Measurements from ENCODE around the gene CD59. TPM values are rescaled to one million over a fixed set of nuclear protein-coding genes. Genes with fewer than 3 reads are reported as not detected.

Gene CD59
- total RNA-seq, 1 donor from 2014 or later, result 789 TPM

GRCh38 chr11:33772870-33773269 lies 36.6 kb upstream of the CD59 start:
- Histone ChIP-seq H3K9me3 (replicated peaks) (no peaks in the 10 kb centered on the region), H3K4me3 (peak overlapping the region; percentile 96), H3K27me3 (ENCODE audit: low read depth) (no peaks in the 10 kb centered on the region), H3K4me1 (peaks cover 56% of the 10 kb centered on the region), H3K27ac (replicated peaks) (no peak overlapping the region), H3K36me3 (peaks cover 16% of the 10 kb centered on the region)
- TF ChIP-seq, protein P1, sequence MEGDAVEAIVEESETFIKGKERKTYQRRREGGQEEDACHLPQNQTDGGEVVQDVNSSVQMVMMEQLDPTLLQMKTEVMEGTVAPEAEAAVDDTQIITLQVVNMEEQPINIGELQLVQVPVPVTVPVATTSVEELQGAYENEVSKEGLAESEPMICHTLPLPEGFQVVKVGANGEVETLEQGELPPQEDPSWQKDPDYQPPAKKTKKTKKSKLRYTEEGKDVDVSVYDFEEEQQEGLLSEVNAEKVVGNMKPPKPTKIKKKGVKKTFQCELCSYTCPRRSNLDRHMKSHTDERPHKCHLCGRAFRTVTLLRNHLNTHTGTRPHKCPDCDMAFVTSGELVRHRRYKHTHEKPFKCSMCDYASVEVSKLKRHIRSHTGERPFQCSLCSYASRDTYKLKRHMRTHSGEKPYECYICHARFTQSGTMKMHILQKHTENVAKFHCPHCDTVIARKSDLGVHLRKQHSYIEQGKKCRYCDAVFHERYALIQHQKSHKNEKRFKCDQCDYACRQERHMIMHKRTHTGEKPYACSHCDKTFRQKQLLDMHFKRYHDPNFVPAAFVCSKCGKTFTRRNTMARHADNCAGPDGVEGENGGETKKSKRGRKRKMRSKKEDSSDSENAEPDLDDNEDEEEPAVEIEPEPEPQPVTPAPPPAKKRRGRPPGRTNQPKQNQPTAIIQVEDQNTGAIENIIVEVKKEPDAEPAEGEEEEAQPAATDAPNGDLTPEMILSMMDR (IDR thresholded peaks at IDR 0.05; ENCODE audit: borderline replicate concordance), result no peak
- no peak for DNase-seq
- intact Hi-C loops (cut with micrococcal nuclease), result no loop called here

GRCh38 chr11:33772300-33772699 lies 36.1 kb upstream of the CD59 start:
- intact Hi-C loops (cut with micrococcal nuclease), result no loop called here
- TF ChIP-seq, protein P1 (IDR thresholded peaks at IDR 0.05; ENCODE audit: borderline replicate concordance), result no peak
- H3K27ac ChIP-seq (replicated peaks), result no peak overlapping the region
- H3K4me3 ChIP-seq, result peak overlapping the region; percentile 96
- no peaks in the 10 kb centered on the region for H3K27me3 ChIP-seq (ENCODE audit: low read depth)
- H3K4me1 ChIP-seq, result peaks cover 56% of the 10 kb centered on the region
- peaks cover 22% of the 10 kb centered on the region for H3K36me3 ChIP-seq
- no peak for DNase-seq
- no peaks in the 10 kb centered on the region for H3K9me3 ChIP-seq (replicated peaks)

DNA sequence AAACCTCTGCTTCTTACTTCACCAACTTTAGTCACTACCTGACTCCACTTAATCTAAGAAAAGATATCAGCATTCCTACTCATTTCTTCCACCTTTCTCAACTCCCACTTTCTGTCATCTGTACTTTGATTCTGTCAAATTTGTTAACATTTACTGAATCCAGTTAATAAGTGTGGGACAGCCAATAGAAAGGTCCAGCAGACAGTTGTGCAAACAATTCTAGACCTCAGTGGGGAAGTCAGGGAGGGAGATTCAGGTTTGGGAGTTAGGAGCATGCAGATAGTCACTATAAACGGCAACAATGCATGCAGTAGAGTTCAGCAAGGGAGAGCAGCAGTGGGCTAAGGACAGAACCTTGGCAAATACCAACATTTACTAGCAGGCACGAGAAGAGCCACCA lies 34.0 kb upstream of the CD59 start:
- no peak for DNase-seq
- Histone ChIP-seq H3K9me3 (replicated peaks) (no peaks in the 10 kb centered on the region), H3K4me1 (peaks cover 52% of the 10 kb centered on the region), H3K36me3 (peaks cover 36% of the 10 kb centered on the region), H3K4me3 (no peak overlapping the region), H3K27ac (replicated peaks) (no peak overlapping the region), H3K27me3 (ENCODE audit: low read depth) (no peaks in the 10 kb centered on the region)
- TF ChIP-seq, protein P1 (IDR thresholded peaks at IDR 0.05; ENCODE audit: borderline replicate concordance), result no peak
- intact Hi-C loops (cut with micrococcal nuclease), result no loop called here

DNA sequence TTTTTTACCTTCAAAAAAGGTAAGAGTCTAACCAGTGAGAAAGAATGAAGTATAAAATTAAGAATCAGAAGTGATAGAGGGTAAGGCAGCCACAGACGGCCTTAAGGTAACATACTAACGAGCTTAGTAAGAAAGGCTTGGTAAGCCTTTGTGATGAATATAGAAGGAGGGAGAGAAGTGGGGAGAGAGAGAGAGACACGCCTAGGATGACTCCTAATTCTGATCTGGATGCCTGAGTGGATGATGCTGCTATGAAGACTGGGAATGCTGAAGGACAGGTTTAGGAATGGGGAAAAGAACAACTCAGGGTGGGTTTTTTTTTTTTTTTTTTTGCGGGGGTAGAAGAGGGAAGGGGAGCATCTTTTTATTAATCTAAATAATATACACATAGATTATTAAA lies 33.3 kb upstream of the CD59 start:
- peaks cover 46% of the 10 kb centered on the region for H3K4me1 ChIP-seq
- no peak overlapping the region for H3K4me3 ChIP-seq
- no peaks in the 10 kb centered on the region for H3K27me3 ChIP-seq (ENCODE audit: low read depth)
- TF ChIP-seq, protein P1 (IDR thresholded peaks at IDR 0.05; ENCODE audit: borderline replicate concordance), result no peak
- intact Hi-C loops (cut with micrococcal nuclease), result no loop called here
- no peaks in the 10 kb centered on the region for H3K9me3 ChIP-seq (replicated peaks)
- H3K27ac ChIP-seq (replicated peaks), result no peak overlapping the region
- H3K36me3 ChIP-seq, result peaks cover 43% of the 10 kb centered on the region
- DNase-seq, result no peak

GRCh38 chr11:33767624-33768023 lies 31.4 kb upstream of the CD59 start:
- TF ChIP-seq, protein P1 (IDR thresholded peaks at IDR 0.05; ENCODE audit: borderline replicate concordance), result no peak
- no peak overlapping the region for H3K4me3 ChIP-seq
- H3K27me3 ChIP-seq (ENCODE audit: low read depth), result no peaks in the 10 kb centered on the region
- peaks cover 29% of the 10 kb centered on the region for H3K4me1 ChIP-seq
- H3K36me3 ChIP-seq, result peaks cover 63% of the 10 kb centered on the region
- no peak for DNase-seq
- peaks cover 15% of the 10 kb centered on the region for H3K9me3 ChIP-seq (replicated peaks)
- intact Hi-C loops (cut with micrococcal nuclease), result no loop called here
- H3K27ac ChIP-seq (replicated peaks), result no peak overlapping the region

DNA sequence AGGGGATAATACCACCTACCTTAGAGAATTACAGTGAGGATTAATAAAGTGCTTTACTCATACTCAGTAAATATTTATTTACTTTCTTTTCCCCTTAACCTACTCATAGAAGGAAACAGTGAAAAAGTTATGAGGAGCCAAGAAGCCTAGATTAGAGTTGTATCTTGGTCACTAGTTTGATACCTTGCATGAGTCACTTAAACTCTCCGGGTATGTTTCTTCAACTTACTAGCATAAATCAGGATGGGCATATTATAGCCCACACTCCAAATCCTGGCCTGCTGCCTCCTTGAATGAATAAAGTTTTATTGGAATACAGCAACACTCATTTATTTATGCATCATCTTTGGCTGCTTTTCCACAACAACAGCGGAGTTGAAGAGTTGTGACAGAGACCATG lies 29.9 kb upstream of the CD59 start:
- no peak overlapping the region for H3K27ac ChIP-seq (replicated peaks)
- TF ChIP-seq, protein P1 (IDR thresholded peaks at IDR 0.05; ENCODE audit: borderline replicate concordance), result no peak
- no peak overlapping the region for H3K4me3 ChIP-seq
- H3K9me3 ChIP-seq (replicated peaks), result peaks cover 16% of the 10 kb centered on the region
- peaks cover 14% of the 10 kb centered on the region for H3K4me1 ChIP-seq
- no peak for DNase-seq
- no peaks in the 10 kb centered on the region for H3K27me3 ChIP-seq (ENCODE audit: low read depth)
- peaks cover 75% of the 10 kb centered on the region for H3K36me3 ChIP-seq
- intact Hi-C loops (cut with micrococcal nuclease), result no loop called here

Measured in left ventricle myocardium inferior (tissue), 1 donor.